ENCODE measurements around the gene MYRF.

GRCh38 chr11:61714316-61714715, 38.1 kb upstream of the MYRF start:
- no peak for TF ChIP-seq CTCF (IDR thresholded peaks at IDR 0.05)
- TF ChIP-seq ZFX (IDR thresholded peaks at IDR 0.05; ENCODE audit: borderline replicate concordance): no peak

Measured in 22Rv1 (cell line).